HepG2 (cell line): ENCODE results near the gene GRB2. TPM values are rescaled to one million over a fixed set of nuclear protein-coding genes. Genes with fewer than 3 reads are reported as not detected.
A peak's percentile ranks its signal among the peaks of the same experiment; 100 is the strongest.

Experiments
- BCL6 ChIP-seq: IDR thresholded peaks from 2 replicates; pipeline ENCODE4 v1.6.1; 2016; ENCODE audit warnings: missing genetic modification reagents, missing compliant biosample characterization
- CCDC6 ChIP-seq: sonication (generic); formaldehyde crosslinking; IDR thresholded peaks from 2 replicates; pipeline ENCODE4 v1.8.1; 2022; ENCODE audit warnings: mild to moderate bottlenecking, missing genetic modification reagents, moderate library complexity
- FIP1L1 ChIP-seq: fragments of 200-400 bp; formaldehyde crosslinking; IDR thresholded peaks from 2 replicates; pipeline ENCODE4 v1.6.1; 2018; ENCODE audit warnings: low read depth, mild to moderate bottlenecking, low read length, moderate library complexity, borderline replicate concordance; ENCODE audit not compliant: insufficient read depth
- HDAC2 ChIP-seq: sonication (generic); formaldehyde crosslinking; IDR thresholded peaks from 2 replicates; pipeline ENCODE4 v1.4.0; 2020; ENCODE audit warnings: missing genetic modification reagents
- HNRNPH1 ChIP-seq: fragments of 200-400 bp; formaldehyde crosslinking; optimal IDR thresholded peaks from 2 replicates; pipeline ENCODE3; 2017; ENCODE audit warnings: mild to moderate bottlenecking, low read depth, low read length
- JUN ChIP-seq: sonication (generic); formaldehyde crosslinking; IDR thresholded peaks from 2 replicates; pipeline ENCODE4 v1.4.0; 2020; ENCODE audit warnings: mild to moderate bottlenecking, missing genetic modification reagents
- MBD4 ChIP-seq: IDR thresholded peaks from 2 replicates; pipeline ENCODE4 v1.6.1; 2012; ENCODE audit warnings: low read length, inconsistent platforms, borderline replicate concordance
- PHF21A ChIP-seq: sonication (generic); formaldehyde crosslinking; IDR thresholded peaks from 2 replicates; pipeline ENCODE4 v1.5.0; 2020; ENCODE audit warnings: mild to moderate bottlenecking, missing genetic modification reagents
- REPIN1 ChIP-seq: sonication (generic); formaldehyde crosslinking; IDR thresholded peaks from 2 replicates; pipeline ENCODE4 v1.8.0; 2022; ENCODE audit warnings: missing genetic modification reagents, low read depth, mild to moderate bottlenecking, borderline replicate concordance
- RFXAP ChIP-seq: sonication (generic); formaldehyde crosslinking; IDR thresholded peaks from 2 replicates; pipeline ENCODE4 v1.4.0; 2020; ENCODE audit warnings: missing genetic modification reagents, borderline replicate concordance
- SALL1 ChIP-seq: sonication (generic); formaldehyde crosslinking; IDR thresholded peaks from 2 replicates; pipeline ENCODE4 v1.8.0; 2022; ENCODE audit warnings: mild to moderate bottlenecking, missing genetic modification reagents
- SMAD1 ChIP-seq: sonication (generic); formaldehyde crosslinking; IDR thresholded peaks from 2 replicates; pipeline ENCODE4 v1.4.0; 2020; ENCODE audit warnings: missing genetic modification reagents, low read depth, mild to moderate bottlenecking, borderline replicate concordance
- U2AF1 ChIP-seq: fragments of 200-400 bp; formaldehyde crosslinking; optimal IDR thresholded peaks from 2 replicates; pipeline ENCODE3; 2017; ENCODE audit warnings: mild to moderate bottlenecking, low read depth, low read length
- ZNF205 ChIP-seq: IDR thresholded peaks from 2 replicates; pipeline ENCODE4 v1.6.1; 2018; ENCODE audit warnings: missing biosample characterization, missing genetic modification reagents
- ZNF468 ChIP-seq: sonication (generic); formaldehyde crosslinking; IDR thresholded peaks from 2 replicates; pipeline ENCODE4 v1.8.0; 2022; ENCODE audit warnings: mild to moderate bottlenecking, moderate library complexity, missing genetic modification reagents
- ZNF530 ChIP-seq: sonication (generic); formaldehyde crosslinking; IDR thresholded peaks from 2 replicates; pipeline ENCODE4 v1.5.0; 2020; ENCODE audit warnings: low read depth, mild to moderate bottlenecking, missing genetic modification reagents
- ZNF546 ChIP-seq: sonication (generic); formaldehyde crosslinking; conservative IDR thresholded peaks from 2 replicates; pipeline ENCODE4 v1.8.1; 2023; ENCODE audit warnings: mild to moderate bottlenecking, missing genetic modification reagents
- ZNF556 ChIP-seq: sonication (generic); formaldehyde crosslinking; IDR thresholded peaks from 2 replicates; pipeline ENCODE4 v1.4.0; 2020; ENCODE audit warnings: mild to moderate bottlenecking, missing genetic modification reagents, borderline replicate concordance
- polyA plus RNA-seq, 8 experiments: library from polyadenylated mRNA; depleted of rRNA in 3 of 8; stranded (reverse) in 7 of 8; unstranded in 1 of 8; fragments of >200 nt; fragmentation: Illumina TruSeq in 4 of 8; extraction: Trizol in 4 of 8; gene quantifications; 2 replicates each; pipeline versions ENCODE4 v1.2.1 to v1.2.3, GENCODE V29; 2011 to 2016; ENCODE audit warnings: low read depth in 4 of 8, missing spikeins in 1 of 8, mixed read lengths in 1 of 8; ENCODE audit not compliant: insufficient read depth in 1 of 8
- total RNA-seq, 5 experiments: library from RNA; depleted of rRNA; stranded (reverse); fragments of >200 nt; fragmentation: Illumina TruSeq; extraction: Trizol; gene quantifications; 2 replicates each; pipeline ENCODE4 v1.2.3, GENCODE V29; 2016; ENCODE audit warnings: low read depth in 1 of 5
- TF ChIP-seq, protein P1 (sequence below): sonication (generic); formaldehyde crosslinking; IDR thresholded peaks from 2 replicates; pipeline ENCODE4 v1.4.0; 2020; ENCODE audit warnings: missing genetic modification reagents
- TF ChIP-seq, protein P2 (sequence below): sonication (generic); formaldehyde crosslinking; IDR thresholded peaks from 2 replicates; pipeline ENCODE4 v1.4.0; 2020; ENCODE audit warnings: missing genetic modification reagents
- TF ChIP-seq, protein P3 (sequence below): sonication (generic); formaldehyde crosslinking; IDR thresholded peaks from 2 replicates; pipeline ENCODE4 v1.9.0; 2022; ENCODE audit warnings: missing genetic modification reagents, mild to moderate bottlenecking, borderline replicate concordance
- TF ChIP-seq, protein P4 (sequence below): sonication (generic); formaldehyde crosslinking; IDR thresholded peaks from 2 replicates; pipeline ENCODE4 v1.5.0; 2020; ENCODE audit warnings: mild to moderate bottlenecking, missing genetic modification reagents

GRB2 gene
- total and polyA plus RNA-seq, 2 of the 13 experiments (the other 11 are each of a cell fraction or from before 2014, with no cell fraction given) = 84.6 to 92.3 TPM

DNA sequence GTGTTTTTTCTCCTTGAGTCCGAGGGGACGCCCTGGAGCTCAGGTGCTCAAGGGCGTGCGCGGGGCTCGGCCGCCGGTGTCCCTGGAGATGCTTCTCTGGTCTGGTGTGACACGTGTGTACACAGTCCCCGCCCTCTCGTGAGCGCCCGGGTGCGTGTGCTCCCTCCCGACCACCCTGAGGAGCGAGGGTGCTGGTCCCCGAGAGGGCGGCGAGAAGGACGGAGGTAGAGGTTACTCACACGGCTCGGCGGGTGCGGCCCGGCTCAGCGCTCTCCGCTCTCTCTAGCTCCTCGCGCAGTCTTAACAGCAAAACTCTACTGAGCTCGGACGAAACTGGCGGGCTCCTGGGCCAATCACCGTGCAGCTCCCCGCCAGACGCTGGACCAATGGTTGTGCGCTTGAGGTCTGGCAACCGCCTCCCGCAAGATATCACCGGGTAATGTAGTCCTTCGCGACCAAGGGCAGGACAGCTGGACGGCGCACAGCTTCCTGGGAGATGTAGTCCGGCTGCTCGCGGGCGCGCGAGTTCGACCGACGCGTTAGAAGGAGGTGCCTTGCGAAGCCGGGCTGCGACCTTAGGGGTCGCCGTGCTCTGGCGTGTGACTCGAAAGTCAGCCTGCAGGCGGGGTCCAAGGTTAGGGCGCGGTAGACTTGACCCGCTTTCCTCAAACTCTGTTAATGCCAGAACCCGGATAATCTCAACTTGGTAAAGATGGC, 116.2 kb downstream of the GRB2 start, which contains the start of gene SLC25A19 (continued):
- TF ChIP-seq, protein P1, sequence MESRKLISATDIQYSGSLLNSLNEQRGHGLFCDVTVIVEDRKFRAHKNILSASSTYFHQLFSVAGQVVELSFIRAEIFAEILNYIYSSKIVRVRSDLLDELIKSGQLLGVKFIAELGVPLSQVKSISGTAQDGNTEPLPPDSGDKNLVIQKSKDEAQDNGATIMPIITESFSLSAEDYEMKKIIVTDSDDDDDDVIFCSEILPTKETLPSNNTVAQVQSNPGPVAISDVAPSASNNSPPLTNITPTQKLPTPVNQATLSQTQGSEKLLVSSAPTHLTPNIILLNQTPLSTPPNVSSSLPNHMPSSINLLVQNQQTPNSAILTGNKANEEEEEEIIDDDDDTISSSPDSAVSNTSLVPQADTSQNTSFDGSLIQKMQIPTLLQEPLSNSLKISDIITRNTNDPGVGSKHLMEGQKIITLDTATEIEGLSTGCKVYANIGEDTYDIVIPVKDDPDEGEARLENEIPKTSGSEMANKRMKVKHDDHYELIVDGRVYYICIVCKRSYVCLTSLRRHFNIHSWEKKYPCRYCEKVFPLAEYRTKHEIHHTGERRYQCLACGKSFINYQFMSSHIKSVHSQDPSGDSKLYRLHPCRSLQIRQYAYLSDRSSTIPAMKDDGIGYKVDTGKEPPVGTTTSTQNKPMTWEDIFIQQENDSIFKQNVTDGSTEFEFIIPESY (CRISPR knock-in tag) = peak; percentile 84
- TF ChIP-seq, protein P2, sequence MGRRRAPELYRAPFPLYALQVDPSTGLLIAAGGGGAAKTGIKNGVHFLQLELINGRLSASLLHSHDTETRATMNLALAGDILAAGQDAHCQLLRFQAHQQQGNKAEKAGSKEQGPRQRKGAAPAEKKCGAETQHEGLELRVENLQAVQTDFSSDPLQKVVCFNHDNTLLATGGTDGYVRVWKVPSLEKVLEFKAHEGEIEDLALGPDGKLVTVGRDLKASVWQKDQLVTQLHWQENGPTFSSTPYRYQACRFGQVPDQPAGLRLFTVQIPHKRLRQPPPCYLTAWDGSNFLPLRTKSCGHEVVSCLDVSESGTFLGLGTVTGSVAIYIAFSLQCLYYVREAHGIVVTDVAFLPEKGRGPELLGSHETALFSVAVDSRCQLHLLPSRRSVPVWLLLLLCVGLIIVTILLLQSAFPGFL (CRISPR knock-in tag) = 0 out of 2 replicates have a peak, but pooled peaks have one; percentile 8
- TF ChIP-seq SMAD1 (CRISPR knock-in tag) (peak; percentile 93; the same call in 1 of the 2 replicates), SALL1 (peak; percentile 91; the same call in 1 of the 2 replicates), REPIN1 (CRISPR knock-in tag) (peak; percentile 93; the same call in 1 of the 2 replicates), ZNF546 (CRISPR knock-in tag) (no peak; the same call in 1 of the 2 replicates), FIP1L1 (no peak), MBD4 (no peak), CCDC6 (CRISPR knock-in tag) (peak; percentile 97; the same call in 1 of the 2 replicates), PHF21A (CRISPR knock-in tag) (peak; percentile 59), U2AF1 (peak; percentile 64), ZNF530 (no peak), HNRNPH1 (no peak), ZNF468 (CRISPR knock-in tag) (no peak), HDAC2 (CRISPR knock-in tag) (peak; percentile 77), RFXAP (CRISPR knock-in tag) (peak; percentile 84; the same call in 1 of the 2 replicates), BCL6 (CRISPR knock-in tag) (peak; percentile 87), JUN (CRISPR knock-in tag) (peak; percentile 65; the same call in 1 of the 2 replicates), ZNF556 (CRISPR knock-in tag) (peak; percentile 82), ZNF205 (CRISPR knock-in tag) (peak; percentile 53; the same call in 1 of the 2 replicates)
- TF ChIP-seq, protein P3, sequence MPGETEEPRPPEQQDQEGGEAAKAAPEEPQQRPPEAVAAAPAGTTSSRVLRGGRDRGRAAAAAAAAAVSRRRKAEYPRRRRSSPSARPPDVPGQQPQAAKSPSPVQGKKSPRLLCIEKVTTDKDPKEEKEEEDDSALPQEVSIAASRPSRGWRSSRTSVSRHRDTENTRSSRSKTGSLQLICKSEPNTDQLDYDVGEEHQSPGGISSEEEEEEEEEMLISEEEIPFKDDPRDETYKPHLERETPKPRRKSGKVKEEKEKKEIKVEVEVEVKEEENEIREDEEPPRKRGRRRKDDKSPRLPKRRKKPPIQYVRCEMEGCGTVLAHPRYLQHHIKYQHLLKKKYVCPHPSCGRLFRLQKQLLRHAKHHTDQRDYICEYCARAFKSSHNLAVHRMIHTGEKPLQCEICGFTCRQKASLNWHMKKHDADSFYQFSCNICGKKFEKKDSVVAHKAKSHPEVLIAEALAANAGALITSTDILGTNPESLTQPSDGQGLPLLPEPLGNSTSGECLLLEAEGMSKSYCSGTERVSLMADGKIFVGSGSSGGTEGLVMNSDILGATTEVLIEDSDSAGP (CRISPR knock-in tag) = peak; percentile 92
- TF ChIP-seq, protein P4, sequence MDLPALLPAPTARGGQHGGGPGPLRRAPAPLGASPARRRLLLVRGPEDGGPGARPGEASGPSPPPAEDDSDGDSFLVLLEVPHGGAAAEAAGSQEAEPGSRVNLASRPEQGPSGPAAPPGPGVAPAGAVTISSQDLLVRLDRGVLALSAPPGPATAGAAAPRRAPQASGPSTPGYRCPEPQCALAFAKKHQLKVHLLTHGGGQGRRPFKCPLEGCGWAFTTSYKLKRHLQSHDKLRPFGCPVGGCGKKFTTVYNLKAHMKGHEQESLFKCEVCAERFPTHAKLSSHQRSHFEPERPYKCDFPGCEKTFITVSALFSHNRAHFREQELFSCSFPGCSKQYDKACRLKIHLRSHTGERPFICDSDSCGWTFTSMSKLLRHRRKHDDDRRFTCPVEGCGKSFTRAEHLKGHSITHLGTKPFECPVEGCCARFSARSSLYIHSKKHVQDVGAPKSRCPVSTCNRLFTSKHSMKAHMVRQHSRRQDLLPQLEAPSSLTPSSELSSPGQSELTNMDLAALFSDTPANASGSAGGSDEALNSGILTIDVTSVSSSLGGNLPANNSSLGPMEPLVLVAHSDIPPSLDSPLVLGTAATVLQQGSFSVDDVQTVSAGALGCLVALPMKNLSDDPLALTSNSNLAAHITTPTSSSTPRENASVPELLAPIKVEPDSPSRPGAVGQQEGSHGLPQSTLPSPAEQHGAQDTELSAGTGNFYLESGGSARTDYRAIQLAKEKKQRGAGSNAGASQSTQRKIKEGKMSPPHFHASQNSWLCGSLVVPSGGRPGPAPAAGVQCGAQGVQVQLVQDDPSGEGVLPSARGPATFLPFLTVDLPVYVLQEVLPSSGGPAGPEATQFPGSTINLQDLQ (CRISPR knock-in tag) = peak; percentile 94; the same call in 1 of the 2 replicates
